ENCODE data around the gene PPP6R2.

PPP6R2 gene

DNA sequence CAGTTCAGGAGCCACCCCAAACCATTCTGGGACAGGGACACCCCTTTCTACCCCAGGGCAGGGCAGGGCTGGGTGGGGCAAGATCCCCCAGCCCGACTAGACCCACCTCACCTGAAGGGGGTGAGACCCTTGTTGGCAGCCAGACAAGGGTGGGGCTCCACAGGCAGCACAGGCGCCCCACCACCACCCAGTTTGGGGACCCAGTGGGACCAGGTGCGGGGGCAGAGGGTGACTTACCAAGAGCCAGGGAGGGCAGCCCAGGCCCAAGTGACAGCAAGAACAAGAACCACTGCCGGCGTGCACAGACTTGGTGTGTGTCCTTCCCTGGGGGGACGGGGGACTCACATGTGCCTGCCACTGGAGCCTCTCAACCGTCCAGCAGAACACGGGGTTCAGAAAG, 140.4 kb downstream of the PPP6R2 start:
- TF ChIP-seq, protein P1, sequence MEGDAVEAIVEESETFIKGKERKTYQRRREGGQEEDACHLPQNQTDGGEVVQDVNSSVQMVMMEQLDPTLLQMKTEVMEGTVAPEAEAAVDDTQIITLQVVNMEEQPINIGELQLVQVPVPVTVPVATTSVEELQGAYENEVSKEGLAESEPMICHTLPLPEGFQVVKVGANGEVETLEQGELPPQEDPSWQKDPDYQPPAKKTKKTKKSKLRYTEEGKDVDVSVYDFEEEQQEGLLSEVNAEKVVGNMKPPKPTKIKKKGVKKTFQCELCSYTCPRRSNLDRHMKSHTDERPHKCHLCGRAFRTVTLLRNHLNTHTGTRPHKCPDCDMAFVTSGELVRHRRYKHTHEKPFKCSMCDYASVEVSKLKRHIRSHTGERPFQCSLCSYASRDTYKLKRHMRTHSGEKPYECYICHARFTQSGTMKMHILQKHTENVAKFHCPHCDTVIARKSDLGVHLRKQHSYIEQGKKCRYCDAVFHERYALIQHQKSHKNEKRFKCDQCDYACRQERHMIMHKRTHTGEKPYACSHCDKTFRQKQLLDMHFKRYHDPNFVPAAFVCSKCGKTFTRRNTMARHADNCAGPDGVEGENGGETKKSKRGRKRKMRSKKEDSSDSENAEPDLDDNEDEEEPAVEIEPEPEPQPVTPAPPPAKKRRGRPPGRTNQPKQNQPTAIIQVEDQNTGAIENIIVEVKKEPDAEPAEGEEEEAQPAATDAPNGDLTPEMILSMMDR (conservative IDR thresholded peaks at IDR 0.05; ENCODE audit: low read length), result no peak
- peak overlapping the region; percentile 87; the same call in 1 of the 2 replicates for H3K4me3 ChIP-seq (ENCODE audit: low read length)
- DNase-seq (ENCODE audit: low read depth), result no peak

DNA sequence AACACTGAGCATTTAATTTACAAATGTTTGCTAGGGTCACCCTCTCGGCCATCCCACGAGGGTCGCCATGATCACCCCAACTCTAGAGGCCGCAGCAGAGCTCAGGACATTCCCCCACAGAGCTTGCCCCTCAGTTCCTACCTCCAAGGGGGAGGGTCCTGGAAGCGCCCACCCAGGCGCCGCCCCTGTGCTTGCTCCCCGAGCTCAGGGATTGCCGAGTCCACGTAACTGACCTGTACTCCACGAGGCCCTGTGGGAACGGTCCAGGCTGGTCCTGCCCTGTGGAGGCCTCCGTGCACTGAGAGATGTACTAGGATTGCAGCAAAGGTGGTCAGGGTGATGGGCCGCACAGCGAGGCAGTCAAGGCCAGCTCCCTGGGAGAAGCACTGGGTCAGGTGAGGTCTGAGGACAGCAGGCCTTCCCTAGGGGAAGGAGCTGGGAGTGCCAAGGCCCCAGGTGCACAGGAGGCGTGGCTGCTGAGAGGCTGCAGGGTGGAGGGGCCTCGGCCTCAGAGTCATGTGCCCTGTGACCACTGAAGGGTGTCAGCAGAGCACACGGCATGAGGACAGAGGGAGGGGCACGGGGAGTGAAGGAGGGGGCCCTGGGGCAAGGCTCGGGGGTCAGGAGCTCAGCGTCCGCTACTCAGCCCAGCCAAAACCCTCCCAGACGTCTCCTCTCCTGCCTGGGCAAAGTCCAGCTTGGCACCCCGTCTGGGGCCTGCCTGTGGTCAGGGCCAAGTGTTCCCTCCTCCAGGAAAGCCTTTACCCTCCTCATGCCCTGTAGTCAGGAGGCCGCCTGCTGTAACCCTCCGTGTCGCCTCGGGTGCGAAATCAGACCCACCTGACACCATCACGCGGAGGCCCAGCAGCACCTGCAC, 141.1 kb downstream of the PPP6R2 start:
- no peak for DNase-seq (ENCODE audit: low read depth)
- TF ChIP-seq, protein P1 (conservative IDR thresholded peaks at IDR 0.05; ENCODE audit: low read length), result no peak
- no peak overlapping the region for H3K4me3 ChIP-seq (ENCODE audit: low read length)

DNA sequence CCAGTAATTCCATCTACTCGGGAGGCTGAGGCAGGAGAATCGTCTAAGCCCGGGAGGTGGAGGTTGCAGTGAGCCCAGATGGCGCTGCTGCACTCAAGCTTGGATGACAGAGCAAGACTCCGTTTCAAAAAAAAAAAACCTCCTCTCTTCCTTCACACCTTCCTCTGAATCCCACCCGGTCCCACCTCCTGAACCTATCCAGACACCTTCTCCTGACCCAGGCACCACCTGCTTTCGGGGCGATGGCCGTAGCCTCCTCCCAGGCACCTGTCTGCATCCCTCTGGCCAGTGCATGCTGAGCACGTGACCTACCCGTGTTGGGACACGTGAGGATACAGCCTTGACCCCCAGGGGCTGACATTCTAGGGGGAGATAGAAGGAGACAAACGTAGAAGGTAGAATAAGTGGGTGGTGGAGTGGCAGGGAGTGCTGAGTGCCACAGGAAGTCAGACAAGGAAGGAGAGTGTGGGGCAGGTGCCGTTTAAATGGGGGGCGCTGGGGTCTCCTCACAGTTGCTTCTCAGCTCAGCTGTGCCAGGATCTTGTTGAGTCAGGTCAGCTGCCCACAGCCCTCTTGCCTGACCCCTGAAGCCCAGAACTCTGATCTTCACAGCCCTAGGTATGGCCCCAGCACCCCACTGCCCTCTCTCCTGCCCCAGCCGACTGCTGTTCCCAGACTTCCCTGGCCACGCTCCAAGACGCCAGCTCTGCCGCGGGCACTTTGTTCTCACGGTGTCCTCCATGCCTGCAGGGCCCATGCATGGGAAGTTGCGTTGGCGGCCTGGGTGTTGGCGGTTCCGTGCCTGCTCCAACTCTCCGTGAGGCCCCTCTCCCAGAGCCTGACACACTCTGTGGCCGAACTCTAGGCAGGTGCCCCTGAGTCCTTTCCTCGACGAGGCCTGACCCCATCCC, 142.3 kb downstream of the PPP6R2 start:
- TF ChIP-seq, protein P1 (conservative IDR thresholded peaks at IDR 0.05; ENCODE audit: low read length), result no peak
- H3K4me3 ChIP-seq (ENCODE audit: low read length), result no peak overlapping the region
- DNase-seq (ENCODE audit: low read depth), result peak; percentile 22

DNA sequence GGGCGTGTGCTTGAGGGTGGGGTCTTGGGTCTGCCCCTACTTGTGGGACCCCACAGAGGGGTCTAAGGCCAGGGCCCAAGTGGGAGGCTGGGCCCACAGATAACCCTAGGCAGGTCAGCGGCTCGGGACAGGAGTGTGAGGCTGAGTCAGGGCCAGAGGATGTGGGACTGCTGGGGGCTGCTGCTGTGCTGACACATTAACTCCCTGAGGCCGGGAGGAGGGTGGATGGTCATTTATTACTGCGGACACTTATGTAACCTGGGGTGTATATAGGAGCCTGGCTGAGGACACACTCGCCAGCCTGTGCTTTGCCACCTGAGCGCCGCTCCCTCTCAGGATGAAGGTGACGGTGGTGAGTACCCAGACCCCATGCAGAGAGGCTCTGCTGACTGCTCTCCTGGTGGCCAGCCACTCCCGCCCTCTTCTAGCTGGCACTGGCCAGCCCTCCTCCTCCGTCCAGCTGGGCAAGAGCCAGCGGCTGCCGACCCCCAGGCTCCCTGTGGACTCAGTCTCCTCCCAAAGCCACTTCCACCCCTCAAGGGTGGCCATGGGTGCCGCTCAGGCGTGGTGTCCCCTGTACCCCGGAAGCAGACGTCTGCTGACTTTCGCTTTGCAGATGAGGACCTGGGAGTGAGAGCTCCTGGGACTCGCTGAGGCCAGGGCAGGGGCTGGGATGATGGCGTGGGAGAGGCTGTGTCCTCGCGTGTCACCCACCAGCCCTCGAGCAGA, 143.6 kb downstream of the PPP6R2 start, which contains the start of gene MIOX:
Gene MIOX, plus strand, starts transcription at position 299 of the 729 bp plus-strand sequence. Its CDS starts 39 bp downstream, at position 338.
- H3K4me3 ChIP-seq (ENCODE audit: low read length), result no peak within 1 kb of the TSS
- TF ChIP-seq, protein P1 (conservative IDR thresholded peaks at IDR 0.05; ENCODE audit: low read length), result no peak
- DNase-seq (ENCODE audit: low read depth), result peak; percentile 13

DNA sequence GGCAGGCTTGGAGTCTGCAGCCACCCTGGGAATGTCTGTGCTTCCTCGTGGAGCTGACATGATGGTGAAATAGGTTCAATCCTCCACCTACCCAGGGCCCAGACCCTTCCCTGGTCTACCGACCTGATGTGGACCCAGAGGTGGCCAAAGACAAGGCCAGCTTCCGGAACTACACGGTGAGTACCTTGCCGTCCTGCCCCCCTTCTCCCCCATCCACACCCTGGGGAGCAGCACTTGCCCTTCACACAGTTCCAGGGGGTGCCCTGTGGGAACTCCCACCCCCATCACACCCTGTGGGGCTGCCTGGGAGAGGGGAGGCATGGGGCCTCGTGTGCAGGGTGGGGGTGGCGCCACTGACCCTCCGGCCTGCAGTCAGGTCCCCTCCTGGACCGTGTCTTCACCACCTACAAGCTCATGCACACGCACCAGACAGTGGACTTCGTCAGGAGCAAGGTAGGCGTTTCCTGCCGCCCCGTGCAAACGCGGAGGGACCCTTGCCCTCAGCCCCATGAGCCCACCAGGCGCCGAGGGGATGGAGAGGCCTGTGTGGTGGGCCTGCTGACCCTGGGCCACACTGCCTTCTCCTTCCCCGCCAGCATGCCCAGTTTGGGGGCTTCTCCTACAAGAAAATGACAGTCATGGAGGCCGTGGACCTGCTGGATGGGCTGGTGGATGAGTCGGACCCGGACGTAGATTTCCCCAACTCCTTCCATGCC, 144.3 kb downstream of the PPP6R2 start:
- H3K4me3 ChIP-seq (ENCODE audit: low read length), result no peak overlapping the region
- DNase-seq (ENCODE audit: low read depth), result no peak
- TF ChIP-seq, protein P1 (conservative IDR thresholded peaks at IDR 0.05; ENCODE audit: low read length), result no peak

DNA sequence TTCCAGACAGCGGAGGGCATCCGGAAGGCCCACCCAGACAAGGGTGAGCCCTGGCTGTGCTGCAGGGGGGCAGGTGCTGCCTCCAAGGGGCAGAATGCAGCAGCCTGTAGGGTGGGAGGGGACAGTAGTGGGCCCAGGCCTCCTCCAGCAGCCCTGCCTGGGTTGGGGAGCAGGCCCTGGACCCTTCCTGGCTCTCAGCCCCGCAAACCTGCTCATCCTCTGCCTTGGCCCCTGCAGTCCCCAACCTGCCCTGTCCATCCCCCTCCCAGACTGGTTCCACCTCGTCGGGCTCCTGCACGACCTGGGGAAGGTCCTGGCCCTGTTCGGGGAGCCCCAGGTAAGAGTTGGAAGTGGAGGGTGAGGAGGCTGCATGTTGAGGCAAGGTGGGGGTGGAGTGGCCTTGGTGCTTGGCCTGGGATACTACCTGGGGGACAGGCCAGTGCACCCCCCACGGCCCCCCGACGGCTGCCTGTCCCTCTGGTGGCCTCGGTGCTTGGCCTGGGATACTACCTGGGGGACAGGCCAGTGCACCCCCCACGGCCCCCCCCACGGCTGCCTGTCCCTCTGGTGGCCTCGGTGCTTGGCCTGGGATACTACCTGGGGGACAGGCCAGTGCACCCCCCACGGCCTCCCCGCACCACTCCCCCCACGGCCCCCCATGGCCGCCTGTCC, 145.0 kb downstream of the PPP6R2 start:
- TF ChIP-seq, protein P1 (conservative IDR thresholded peaks at IDR 0.05; ENCODE audit: low read length), result no peak
- no peak overlapping the region for H3K4me3 ChIP-seq (ENCODE audit: low read length)
- no peak for DNase-seq (ENCODE audit: low read depth)
